GM21515 (cell line): ENCODE measurements around the gene NOL12.

Source experiments
- ATAC-seq: cut with Tn5 transposase; IDR thresholded peaks from one replicate; pipeline ENCODE4 v1.9.1; 2021; ENCODE audit not compliant: unreplicated experiment

The NOL12 gene

GRCh38 chr22:37659066-37659896 is 26.9 kb upstream of the NOL12 start:
- peak; percentile 7 for ATAC-seq

GRCh38 chr22:37659897-37660708 is 26.0 kb upstream of the NOL12 start:
- ATAC-seq = no peak

- ATAC-seq = no peak
Observed at GRCh38 chr22:37660709-37661045, 25.5 kb upstream of the NOL12 start.

GRCh38 chr22:37661160-37661924 is 24.8 kb upstream of the NOL12 start:
- ATAC-seq = no peak

GRCh38 chr22:37662039-37662438 is 24.1 kb upstream of the NOL12 start:
- ATAC-seq = no peak

GRCh38 chr22:37663521-37664140 is 22.5 kb upstream of the NOL12 start:
- no peak for ATAC-seq

GRCh38 chr22:37664249-37665101 is 21.7 kb upstream of the NOL12 start:
- no peak for ATAC-seq

- ATAC-seq = no peak
Observed at GRCh38 chr22:37665487-37665886, 20.7 kb upstream of the NOL12 start.

GRCh38 chr22:37669586-37669985 is 16.6 kb upstream of the NOL12 start:
- ATAC-seq = no peak

- ATAC-seq = no peak
Observed at GRCh38 chr22:37672206-37672919, 13.8 kb upstream of the NOL12 start.

GRCh38 chr22:37672920-37673455 is 13.2 kb upstream of the NOL12 start:
- no peak for ATAC-seq

- ATAC-seq = no peak
Observed at GRCh38 chr22:37674248-37674647, 11.9 kb upstream of the NOL12 start.

- ATAC-seq = peak; percentile 50
Observed at GRCh38 chr22:37674951-37675929, 10.9 kb upstream of the NOL12 start, which contains the start of gene LGALS1. Gene LGALS1 (plus strand): TSS chr22:37675636. CDS start chr22:37675703, 67 bp downstream.

GRCh38 chr22:37675930-37676735 is 10.0 kb upstream of the NOL12 start:
- no peak for ATAC-seq

- peak; percentile 32 for ATAC-seq
Observed at GRCh38 chr22:37676736-37677492, 9.2 kb upstream of the NOL12 start.

- no peak for ATAC-seq
Observed at GRCh38 chr22:37677493-37677974, 8.6 kb upstream of the NOL12 start.
